Measurements from ENCODE around the gene DDX41.

DNA sequence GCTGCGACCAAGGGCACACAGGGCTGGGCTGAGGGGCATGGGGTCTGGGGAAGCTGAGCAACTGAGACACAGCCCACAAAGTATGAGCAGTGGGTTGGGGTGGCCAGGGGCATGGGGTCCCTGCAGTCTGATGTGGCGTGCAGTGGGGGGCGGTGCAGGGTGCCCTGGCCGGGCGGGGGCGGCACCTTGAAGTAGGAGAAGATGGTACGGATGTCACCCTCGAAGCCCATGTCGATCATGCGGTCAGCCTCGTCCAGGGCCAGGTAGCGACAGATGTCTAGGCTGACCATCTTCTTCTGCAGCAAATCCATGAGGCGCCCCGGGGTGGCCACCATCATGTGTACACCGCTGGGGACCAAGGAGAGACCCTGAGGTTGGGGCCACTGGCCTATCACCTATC is 3.3 kb downstream of the DDX41 start:
- TF ChIP-seq, protein P1, sequence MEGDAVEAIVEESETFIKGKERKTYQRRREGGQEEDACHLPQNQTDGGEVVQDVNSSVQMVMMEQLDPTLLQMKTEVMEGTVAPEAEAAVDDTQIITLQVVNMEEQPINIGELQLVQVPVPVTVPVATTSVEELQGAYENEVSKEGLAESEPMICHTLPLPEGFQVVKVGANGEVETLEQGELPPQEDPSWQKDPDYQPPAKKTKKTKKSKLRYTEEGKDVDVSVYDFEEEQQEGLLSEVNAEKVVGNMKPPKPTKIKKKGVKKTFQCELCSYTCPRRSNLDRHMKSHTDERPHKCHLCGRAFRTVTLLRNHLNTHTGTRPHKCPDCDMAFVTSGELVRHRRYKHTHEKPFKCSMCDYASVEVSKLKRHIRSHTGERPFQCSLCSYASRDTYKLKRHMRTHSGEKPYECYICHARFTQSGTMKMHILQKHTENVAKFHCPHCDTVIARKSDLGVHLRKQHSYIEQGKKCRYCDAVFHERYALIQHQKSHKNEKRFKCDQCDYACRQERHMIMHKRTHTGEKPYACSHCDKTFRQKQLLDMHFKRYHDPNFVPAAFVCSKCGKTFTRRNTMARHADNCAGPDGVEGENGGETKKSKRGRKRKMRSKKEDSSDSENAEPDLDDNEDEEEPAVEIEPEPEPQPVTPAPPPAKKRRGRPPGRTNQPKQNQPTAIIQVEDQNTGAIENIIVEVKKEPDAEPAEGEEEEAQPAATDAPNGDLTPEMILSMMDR (conservative IDR thresholded peaks at IDR 0.05; ENCODE audit: low read length): no peak
- TF ChIP-seq EZH2phosphoT487 (IDR thresholded peaks at IDR 0.05; ENCODE audit: borderline replicate concordance): no peak
